OCI-LY1 (cell line): Measurements from ENCODE around the gene MAPK8IP3.

ENCODE experiments used
- H2AFZ ChIP-seq: fragments of 200-600 bp; sonication (generic), shearing (Covaris generic); 2 replicates; pipeline ENCODE4 v1.6.0; 2014; ENCODE audit warnings: antibody characterized with exemption, mild to moderate bottlenecking, low read length
- H3F3A ChIP-seq: fragments of 200-600 bp; sonication (generic), shearing (Covaris generic); 2 replicates; pipeline ENCODE4 v1.6.0; 2014; ENCODE audit warnings: mild to moderate bottlenecking, antibody characterized with exemption, low read length, moderate library complexity; ENCODE audit not compliant: insufficient read depth
- H3K27ac ChIP-seq: fragments of 200-600 bp; sonication (generic); 2 replicates; pipeline ENCODE4 v1.5.1; 2014; ENCODE audit warnings: low read length, mixed run types, mild to moderate bottlenecking, low read depth; ENCODE audit not compliant: poor library complexity, severe bottlenecking
- H3K27me3 ChIP-seq: fragments of 200-600 bp; sonication (generic); 2 replicates; pipeline ENCODE4 v1.6.0; 2014; ENCODE audit warnings: antibody characterized with exemption, mild to moderate bottlenecking, low read length, moderate library complexity; ENCODE audit not compliant: insufficient read depth
- H3K36me3 ChIP-seq: fragments of 200-600 bp; sonication (generic); 2 replicates; pipeline ENCODE4 v1.6.1; 2014; ENCODE audit warnings: mild to moderate bottlenecking, antibody characterized with exemption, low read length, moderate library complexity, mixed read lengths; ENCODE audit not compliant: insufficient read depth
- H3K4me1 ChIP-seq: fragments of 200-600 bp; sonication (generic); 2 replicates; pipeline ENCODE4 v1.5.1; 2014; ENCODE audit warnings: mild to moderate bottlenecking, low read length, moderate library complexity; ENCODE audit not compliant: insufficient read depth, severe bottlenecking
- H3K4me2 ChIP-seq: fragments of 200-600 bp; sonication (generic), shearing (Covaris generic); 2 replicates; pipeline ENCODE4 v1.6.1; 2014; ENCODE audit warnings: low read length
- H3K4me3 ChIP-seq: fragments of 200-600 bp; sonication (generic); 2 replicates; pipeline ENCODE4 v1.5.1; 2014; ENCODE audit warnings: low read length, low read depth, mild to moderate bottlenecking, mixed read lengths; ENCODE audit not compliant: poor library complexity, severe bottlenecking
- H3K79me2 ChIP-seq: fragments of 200-600 bp; shearing (Covaris generic); 2 replicates; pipeline ENCODE4 v1.6.1; 2016; ENCODE audit warnings: mixed run types, low read length, mixed read lengths; ENCODE audit not compliant: insufficient read depth
- H3K9ac ChIP-seq: fragments of 200-600 bp; sonication (generic), shearing (Covaris generic); 2 replicates; pipeline ENCODE4 v1.6.1; 2014; ENCODE audit warnings: mild to moderate bottlenecking, low read length, mixed read lengths
- H3K9me2 ChIP-seq: fragments of 200-600 bp; sonication (generic), shearing (Covaris generic); 2 replicates; pipeline ENCODE4 v1.6.1; 2014; ENCODE audit warnings: low read depth, mild to moderate bottlenecking, low read length, mixed read lengths
- H3K9me3 ChIP-seq: fragments of 200-600 bp; shearing (Covaris generic); 2 replicates; pipeline ENCODE4 v1.6.1; 2014; ENCODE audit warnings: low read length, mixed read lengths
- H4K20me1 ChIP-seq: fragments of 200-600 bp; sonication (generic), shearing (Covaris generic); 2 replicates; pipeline ENCODE4 v1.6.0; 2016; ENCODE audit warnings: mild to moderate bottlenecking, low read length; ENCODE audit not compliant: insufficient read depth
- CTCF ChIP-seq: fragments of 200-600 bp; sonication (generic), shearing (Covaris generic); IDR thresholded peaks from 2 replicates; pipeline ENCODE4 v1.5.1; 2017; ENCODE audit warnings: mild to moderate bottlenecking, antibody characterized with exemption, low read length, moderate library complexity, mixed read lengths
- EZH2 ChIP-seq: fragments of 200-600 bp; sonication (generic), shearing (Covaris generic); IDR thresholded peaks from 2 replicates; pipeline ENCODE4 v1.8.0; 2017; ENCODE audit warnings: borderline replicate concordance, mixed run types, mild to moderate bottlenecking, antibody characterized with exemption, low read length, moderate library complexity, mixed read lengths

Gene MAPK8IP3

GRCh38 chr16:1669698-1670097, 36.3 kb upstream of the MAPK8IP3 start:
- H3K9ac ChIP-seq: no peak overlapping the region
- no peaks in the 10 kb centered on the region for H3F3A ChIP-seq
- no peaks in the 10 kb centered on the region for H3K79me2 ChIP-seq
- no peak overlapping the region for H3K4me2 ChIP-seq
- no peak overlapping the region for H2AFZ ChIP-seq
- H3K27ac ChIP-seq: no peak overlapping the region
- peaks cover 100% of the 10 kb centered on the region for H3K36me3 ChIP-seq
- no peaks in the 10 kb centered on the region for H3K9me2 ChIP-seq
- H3K4me3 ChIP-seq: no peak overlapping the region
- H3K9me3 ChIP-seq: no peaks in the 10 kb centered on the region
- no peaks in the 10 kb centered on the region for H3K27me3 ChIP-seq
- TF ChIP-seq EZH2: no peak
- no peaks in the 10 kb centered on the region for H4K20me1 ChIP-seq
- no peaks in the 10 kb centered on the region for H3K4me1 ChIP-seq

GRCh38 chr16:1670371-1670770, 35.6 kb upstream of the MAPK8IP3 start:
- Histone ChIP-seq H3K9ac (no peak overlapping the region), H3F3A (no peaks in the 10 kb centered on the region), H3K4me2 (no peak overlapping the region), H3K4me1 (no peaks in the 10 kb centered on the region), H3K79me2 (no peaks in the 10 kb centered on the region), H3K9me2 (no peaks in the 10 kb centered on the region), H3K9me3 (no peaks in the 10 kb centered on the region), H2AFZ (no peak overlapping the region), H3K4me3 (no peak overlapping the region), H4K20me1 (no peaks in the 10 kb centered on the region), H3K27me3 (no peaks in the 10 kb centered on the region), H3K27ac (no peak overlapping the region), H3K36me3 (peaks cover 100% of the 10 kb centered on the region)
- no peak for TF ChIP-seq EZH2
- TF ChIP-seq CTCF: no peak

- no peaks in the 10 kb centered on the region for H3K9me3 ChIP-seq
- H3K4me3 ChIP-seq: no peak overlapping the region
- H3K36me3 ChIP-seq: peaks cover 100% of the 10 kb centered on the region
- H3K9ac ChIP-seq: no peak overlapping the region
- H3K27ac ChIP-seq: no peak overlapping the region
- H3K4me1 ChIP-seq: no peaks in the 10 kb centered on the region
- no peak overlapping the region for H3K4me2 ChIP-seq
- H2AFZ ChIP-seq: no peak overlapping the region
- no peaks in the 10 kb centered on the region for H4K20me1 ChIP-seq
- no peaks in the 10 kb centered on the region for H3F3A ChIP-seq
- no peaks in the 10 kb centered on the region for H3K9me2 ChIP-seq
- no peak for TF ChIP-seq EZH2
- TF ChIP-seq CTCF: no peak
- no peaks in the 10 kb centered on the region for H3K79me2 ChIP-seq
- H3K27me3 ChIP-seq: no peaks in the 10 kb centered on the region
Measured at GRCh38 chr16:1670866-1671265, 35.1 kb upstream of the MAPK8IP3 start.

GRCh38 chr16:1673424-1674151, 32.4 kb upstream of the MAPK8IP3 start:
- Histone ChIP-seq H3K36me3 (peaks cover 75% of the 10 kb centered on the region), H4K20me1 (no peaks in the 10 kb centered on the region), H3K4me2 (no peak overlapping the region), H3K9me2 (no peaks in the 10 kb centered on the region), H3K27me3 (no peaks in the 10 kb centered on the region), H3K4me3 (no peak overlapping the region), H3K79me2 (peaks cover 2% of the 10 kb centered on the region), H3K9ac (no peak overlapping the region), H3K9me3 (no peaks in the 10 kb centered on the region), H3K27ac (no peak overlapping the region), H2AFZ (no peak overlapping the region), H3F3A (no peaks in the 10 kb centered on the region; the same call in 1 of the 2 replicates), H3K4me1 (peaks cover 7% of the 10 kb centered on the region)
- no peak for TF ChIP-seq CTCF
- no peak for TF ChIP-seq EZH2
